Glomerular endothelial cell (primary cell): Measurements from ENCODE around the gene GPR176. TPM values are rescaled to one million over a fixed set of nuclear protein-coding genes. Genes with fewer than 3 reads are reported as not detected.

ENCODE experiments used
- DNase-seq: peaks from one replicate; pipeline ENCODE4 v3.0.0-alpha.2; 2011; ENCODE audit warnings: low read depth, low spot score; ENCODE audit errors: extremely low read depth
- total RNA-seq: library from RNA; depleted of rRNA; stranded (reverse); fragments of >200 nt; gene quantifications from 2 replicates; pipeline ENCODE4 v1.2.3, GENCODE V29; 2015

GPR176 gene, protein sequence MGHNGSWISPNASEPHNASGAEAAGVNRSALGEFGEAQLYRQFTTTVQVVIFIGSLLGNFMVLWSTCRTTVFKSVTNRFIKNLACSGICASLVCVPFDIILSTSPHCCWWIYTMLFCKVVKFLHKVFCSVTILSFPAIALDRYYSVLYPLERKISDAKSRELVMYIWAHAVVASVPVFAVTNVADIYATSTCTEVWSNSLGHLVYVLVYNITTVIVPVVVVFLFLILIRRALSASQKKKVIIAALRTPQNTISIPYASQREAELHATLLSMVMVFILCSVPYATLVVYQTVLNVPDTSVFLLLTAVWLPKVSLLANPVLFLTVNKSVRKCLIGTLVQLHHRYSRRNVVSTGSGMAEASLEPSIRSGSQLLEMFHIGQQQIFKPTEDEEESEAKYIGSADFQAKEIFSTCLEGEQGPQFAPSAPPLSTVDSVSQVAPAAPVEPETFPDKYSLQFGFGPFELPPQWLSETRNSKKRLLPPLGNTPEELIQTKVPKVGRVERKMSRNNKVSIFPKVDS
- 24.0 and 26.5 TPM in 2 replicates for total RNA-seq

DNA sequence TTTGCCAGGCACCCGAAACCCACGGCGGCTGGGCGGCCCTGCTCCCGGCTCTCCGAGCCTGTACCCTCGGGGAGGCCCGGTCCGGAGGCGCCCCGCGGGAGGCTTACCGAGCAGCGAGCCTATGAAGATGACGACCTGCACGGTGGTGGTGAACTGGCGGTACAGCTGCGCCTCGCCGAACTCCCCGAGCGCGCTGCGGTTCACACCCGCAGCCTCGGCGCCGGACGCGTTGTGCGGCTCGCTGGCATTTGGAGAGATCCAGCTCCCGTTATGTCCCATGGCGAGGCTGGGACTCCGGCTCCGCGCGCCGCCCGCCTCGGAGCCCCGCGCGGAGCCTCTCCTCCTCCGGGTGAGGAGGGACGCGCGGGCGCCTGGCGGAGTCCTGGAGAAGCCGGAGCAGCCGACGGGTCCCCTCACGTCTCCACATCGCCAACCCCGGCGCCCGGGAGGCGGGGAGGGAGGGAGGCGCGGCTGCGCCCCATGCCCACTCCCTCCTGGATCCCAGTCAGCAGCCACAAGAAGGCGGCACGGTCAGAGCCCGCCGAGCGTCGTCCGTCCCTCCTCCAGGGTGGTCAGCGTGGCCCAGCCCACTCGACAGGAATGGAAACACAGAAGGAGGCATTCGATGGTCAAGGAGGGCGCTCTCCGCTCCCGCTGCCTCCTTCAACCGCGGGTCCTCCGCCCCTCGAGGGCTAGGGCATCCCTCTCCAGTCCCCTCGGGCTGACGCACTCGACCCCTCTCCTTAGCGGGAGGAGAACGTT is at the start of gene GPR176:
Gene GPR176 (minus strand): TSS at position 519 of the 762 bp plus-strand sequence. CDS start 240 bp downstream, at position 279.
- no peak for DNase-seq

DNA sequence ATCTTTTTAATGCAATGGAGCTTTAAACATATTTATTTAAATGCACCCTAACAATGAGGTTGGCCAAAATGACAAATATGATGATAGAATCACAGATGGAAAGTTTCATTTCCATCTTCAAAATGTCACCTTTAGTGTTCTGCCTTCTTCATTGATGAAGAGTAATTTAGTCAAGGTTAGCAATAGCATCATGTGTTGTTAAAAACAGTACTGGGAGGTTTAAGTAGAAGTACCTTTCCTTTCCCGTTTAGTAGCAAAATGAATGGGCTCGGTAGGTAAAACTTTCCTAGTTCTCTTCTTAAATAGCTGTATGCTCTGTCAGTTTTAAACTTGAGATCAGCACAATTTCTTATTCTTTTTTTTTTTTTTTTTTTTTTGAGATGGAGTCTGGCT is 48.9 kb upstream of the GPR176 start:
- no peak for DNase-seq

DNA sequence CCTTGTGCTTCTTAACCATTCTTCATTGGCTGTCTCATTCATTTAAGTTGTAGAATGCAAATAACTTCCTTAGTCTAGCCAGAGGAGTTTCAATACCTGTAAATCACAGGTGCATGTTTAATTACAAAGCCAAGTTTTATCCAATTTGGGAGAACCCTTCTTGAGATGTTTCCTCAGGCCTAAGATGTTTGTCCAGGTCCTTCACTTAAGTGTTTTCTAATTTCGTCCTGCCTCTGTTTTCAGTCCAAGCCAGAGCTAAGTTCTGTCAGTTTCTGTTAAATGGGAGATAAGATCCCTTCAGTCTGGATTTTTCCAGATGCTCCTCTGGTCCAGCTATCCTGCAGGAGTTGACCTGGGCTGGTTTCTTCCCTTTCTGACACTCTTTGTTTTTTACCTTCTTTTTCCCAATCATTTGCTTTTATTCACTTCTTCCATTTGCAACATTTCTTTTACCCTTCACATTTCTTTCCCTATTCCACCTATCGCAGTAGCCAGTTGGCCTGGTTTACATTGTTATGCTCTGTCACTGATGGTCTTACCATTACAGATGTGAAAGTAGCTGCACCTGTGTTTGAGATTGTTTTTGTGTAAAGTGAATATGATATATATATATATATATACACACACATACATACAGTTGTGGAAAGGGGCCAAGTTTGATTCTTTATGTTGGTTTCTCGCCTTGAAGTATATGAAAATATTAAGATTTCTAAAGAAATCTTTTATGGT is 48.4 kb upstream of the GPR176 start:
- no peak for DNase-seq

DNA sequence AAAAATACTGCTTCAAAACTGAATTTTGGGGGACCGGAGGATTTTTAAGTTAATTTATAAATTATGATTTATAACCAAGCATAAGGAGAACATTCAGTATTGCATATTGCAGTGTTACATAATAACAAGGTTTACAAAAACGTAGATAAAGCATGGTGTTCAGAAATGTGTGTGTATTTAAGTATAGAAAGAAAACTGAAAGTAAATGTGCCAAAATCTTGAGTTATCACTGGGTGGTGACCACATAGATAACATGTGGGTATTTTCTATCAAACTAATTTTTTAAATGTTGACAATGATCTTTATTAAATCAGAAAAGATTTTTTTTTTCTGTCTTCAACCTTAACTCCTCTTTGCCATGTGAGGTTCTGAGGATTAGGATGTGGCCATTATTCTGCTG is 46.5 kb upstream of the GPR176 start:
- no peak for DNase-seq

DNA sequence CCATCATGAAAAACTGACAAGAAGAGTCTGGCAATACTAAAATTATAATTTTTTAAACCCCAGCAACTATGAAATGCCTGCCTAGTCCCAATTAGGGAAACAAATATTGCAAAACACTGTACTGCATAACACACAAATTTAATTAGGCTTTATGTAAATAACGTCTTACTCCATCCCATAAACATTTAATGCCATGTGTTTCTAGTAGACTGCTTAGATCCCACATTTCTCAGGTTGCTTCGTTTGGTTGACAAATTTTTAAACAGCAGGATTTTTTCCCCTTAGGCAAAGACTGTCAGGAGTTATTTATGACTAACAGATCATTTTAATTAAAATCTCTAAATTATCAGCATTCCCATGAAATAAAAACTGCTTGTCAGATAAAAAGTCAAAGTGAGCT is 43.7 kb upstream of the GPR176 start:
- DNase-seq = no peak

DNA sequence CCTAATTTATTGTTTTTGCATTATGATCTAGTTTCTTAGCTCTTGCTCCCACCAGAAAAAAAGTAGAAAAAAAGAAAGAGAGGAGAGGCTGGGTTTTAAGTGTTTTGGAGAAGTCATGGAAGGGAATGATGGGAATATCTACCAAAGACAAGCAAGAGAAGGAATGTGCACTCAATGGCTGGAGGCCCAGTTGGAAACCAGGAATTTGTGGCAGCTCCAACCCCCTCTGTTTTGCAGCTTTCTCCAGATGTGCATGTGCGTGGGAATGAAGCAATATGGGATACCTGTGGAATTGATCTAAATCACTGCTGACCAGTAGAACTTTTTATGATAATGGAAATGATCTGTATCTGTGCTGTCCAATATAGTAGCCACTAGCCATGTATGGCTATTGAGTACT is 41.0 kb upstream of the GPR176 start:
- no peak for DNase-seq

DNA sequence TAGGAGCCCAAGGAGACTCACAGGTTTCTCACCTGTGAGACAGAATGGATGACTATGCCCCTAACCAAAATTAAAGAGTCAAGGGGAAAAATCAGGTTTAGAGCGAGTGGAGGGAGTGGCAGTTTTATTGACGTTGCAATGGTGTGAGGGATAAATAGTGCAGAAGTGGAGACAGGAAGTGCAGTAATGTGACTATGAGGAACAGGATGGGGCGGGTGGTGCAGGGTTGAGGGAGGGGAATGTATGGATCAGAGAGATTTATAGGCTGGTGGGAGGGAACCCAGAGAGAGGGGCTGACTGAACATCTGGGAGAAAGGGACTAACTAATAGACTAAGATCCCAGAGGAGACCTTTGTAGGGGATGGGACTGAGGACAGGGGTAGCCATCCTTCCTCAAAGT is 40.3 kb upstream of the GPR176 start:
- no peak for DNase-seq

DNA sequence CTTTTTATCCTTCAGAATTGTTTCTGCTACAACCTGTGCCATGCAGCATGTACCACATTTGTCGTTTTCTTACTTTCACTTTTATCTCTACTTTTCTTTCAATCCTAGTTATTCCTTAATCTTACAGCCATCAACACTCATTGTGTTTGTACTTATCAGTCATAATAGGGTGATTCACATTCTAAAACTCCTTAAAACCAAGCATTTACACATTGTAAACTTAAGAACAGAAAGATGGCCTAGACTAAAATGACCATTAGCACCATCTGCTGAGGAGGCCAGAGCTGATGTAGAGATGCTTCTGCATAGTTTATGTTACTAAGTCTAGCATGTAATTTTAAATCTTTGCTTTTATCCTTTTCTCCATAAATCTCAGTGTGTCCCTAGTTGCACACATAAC is 39.3 kb upstream of the GPR176 start:
- no peak for DNase-seq

DNA sequence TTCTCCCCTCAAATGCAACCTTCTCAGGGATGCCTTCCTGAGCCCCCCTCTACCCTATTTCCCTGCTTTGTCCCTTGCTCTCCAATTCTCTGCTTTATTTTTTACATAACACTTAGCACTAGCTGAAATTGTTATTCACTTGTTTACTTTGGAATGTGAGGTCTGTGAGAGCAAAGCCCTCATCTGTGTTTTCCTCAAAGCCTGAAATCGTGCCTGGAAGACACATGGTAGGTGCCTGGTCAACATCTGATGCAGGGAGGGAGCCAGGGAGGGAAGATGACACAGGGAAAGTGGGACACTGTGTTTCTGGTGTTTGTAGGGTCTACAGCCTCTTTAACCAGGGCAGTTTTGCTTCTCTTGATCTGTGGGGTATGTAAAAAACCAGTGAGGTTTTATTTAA is 37.4 kb upstream of the GPR176 start:
- DNase-seq = no peak

DNA sequence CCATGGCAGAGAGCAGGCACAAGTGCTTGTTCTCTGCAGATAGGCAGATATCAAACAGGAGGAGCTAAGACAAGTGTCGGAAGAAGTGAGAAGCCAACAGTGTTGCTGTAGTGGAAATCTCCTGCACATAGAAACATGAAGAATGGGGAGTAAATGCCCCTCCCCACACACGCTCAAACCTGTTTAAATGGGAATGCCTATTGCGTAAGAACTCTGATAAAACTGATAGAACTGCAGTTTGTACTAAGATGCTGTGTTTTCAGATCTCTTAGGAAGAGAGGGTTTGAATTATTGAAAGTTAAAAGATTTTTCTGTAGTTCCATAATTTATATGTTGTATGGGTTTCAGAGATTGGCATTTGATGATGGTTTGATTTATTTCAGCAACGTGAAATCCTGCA is 33.5 kb upstream of the GPR176 start:
- DNase-seq = no peak

DNA sequence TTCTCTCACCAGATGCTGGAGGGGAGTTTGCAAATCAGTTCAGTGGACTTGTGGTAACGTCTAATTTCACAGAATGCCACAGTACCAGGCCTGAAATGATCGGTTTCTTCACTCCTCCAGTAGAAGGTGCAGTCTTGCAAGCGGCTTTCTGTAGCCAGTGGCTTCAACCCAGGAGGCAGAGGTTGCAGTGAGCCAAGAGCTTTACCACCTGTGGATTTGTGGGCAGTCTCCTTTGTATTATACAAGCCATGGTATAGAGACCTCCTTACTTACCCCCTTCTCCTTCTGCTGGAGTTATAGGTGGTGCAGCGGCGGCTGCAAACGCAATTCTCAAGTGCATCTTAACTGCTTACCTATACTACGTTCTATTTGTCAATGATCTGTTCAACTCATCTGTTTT is 31.5 kb upstream of the GPR176 start:
- no peak for DNase-seq

DNA sequence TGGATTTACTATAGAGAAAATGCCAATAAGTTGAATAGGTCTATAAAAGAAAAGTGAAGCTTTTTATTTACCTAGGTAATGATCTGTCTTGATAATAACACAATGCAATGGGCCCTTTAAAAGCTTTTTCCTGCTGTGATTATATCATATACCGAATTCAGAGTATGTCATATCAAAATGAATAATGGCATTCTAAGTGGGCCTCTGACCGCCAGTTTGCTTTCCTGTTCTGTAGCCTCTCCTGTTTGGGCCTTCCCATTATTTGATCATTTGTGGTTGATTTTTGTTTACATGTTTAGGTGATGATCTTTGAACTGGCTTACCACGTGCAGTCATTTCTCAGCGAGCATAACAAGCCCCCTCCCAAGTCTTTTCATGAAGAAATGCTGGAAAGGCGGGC is 28.8 kb upstream of the GPR176 start:
- no peak for DNase-seq

DNA sequence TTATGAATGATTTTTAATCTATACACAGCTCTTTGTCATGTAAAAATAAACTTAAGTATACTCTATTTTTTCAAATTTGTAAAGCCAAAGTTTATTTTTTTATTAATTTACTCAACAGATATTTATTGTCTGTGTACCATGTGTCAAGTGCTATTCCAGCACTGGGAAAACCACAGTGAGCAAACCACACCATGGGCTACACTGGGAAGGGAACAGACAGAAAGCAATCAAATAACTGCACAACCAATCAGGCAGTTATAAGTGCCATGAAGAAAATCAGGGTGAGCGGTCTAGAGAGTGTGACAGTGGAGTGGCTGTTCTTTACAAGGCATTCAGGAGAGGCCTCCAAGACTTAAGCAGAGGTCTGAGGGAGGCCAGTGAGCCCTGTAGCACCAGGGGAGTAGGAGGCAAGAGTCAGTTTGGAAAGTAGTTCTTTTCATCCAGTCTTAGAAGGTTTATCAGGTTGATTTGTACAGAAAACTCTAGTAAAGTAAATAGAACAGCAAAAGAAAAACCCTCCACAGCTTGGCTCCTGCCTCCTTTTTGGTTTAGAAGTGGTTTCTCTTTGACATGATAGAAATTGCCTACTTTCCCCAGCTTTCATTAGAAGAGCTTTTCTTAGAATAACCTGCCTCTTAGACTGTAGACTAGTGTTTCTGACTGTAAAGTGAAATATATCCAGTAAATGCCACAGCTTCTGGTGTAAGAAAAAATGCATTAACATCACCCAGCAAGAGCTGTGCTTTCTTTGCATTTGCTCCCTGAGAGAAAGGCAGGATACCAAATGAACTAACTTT is 27.5 kb upstream of the GPR176 start:
- DNase-seq = no peak

DNA sequence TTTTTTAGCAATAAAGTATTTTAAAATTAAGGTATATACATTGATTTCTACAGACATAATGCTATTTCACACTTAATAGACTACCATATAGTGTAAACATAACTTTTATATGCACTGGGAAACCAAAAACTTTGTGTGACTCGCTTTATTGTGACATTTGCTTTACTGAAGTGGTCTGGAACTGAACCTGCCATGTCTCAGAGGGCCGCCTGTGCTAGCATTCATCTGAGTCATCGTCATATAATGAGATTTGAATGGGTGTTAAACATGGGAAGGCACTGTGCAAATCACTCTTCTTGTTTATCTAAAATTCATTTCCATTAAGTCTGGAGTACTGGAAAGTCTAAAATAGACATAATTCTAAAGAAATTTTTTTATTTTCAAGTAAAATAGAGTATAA is 26.8 kb upstream of the GPR176 start:
- no peak for DNase-seq

DNA sequence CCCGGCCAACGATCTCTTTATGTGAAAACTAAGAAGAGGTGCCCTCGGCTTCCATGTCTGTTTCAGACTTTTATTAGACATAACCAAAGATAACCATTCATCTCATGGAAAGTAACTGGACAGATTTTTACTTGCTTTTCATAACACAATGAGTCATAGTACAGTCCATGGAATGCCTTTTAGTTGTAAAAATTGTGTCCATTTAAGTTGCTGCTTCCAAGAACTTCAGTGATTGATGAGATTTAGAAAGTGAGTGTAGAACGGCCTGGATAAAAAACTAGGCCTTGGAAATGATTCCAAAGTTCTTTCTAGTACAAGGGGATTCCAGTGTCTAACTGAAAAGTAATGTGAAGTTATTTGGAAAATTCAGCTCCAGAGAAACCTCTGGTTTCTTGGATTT is 24.7 kb upstream of the GPR176 start:
- no peak for DNase-seq

DNA sequence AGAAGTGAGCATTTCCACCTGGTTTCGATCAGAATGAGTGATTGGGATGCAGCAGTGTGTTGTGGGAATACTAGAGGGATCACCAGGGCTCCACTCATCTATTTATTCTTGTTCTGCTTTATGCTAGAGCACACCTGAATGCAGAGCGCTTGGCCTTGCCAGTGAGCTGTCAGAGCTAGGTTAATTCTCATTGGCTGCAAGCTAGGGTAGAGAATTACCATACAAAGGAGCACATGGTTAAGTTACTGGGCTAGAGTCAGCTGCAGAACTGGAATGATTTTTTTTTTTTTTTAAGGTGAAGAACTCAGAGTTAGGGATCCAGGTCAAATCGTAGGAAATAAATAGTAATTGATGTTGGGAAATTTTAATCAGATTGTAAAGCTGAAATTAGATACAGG is 22.7 kb upstream of the GPR176 start:
- no peak for DNase-seq

DNA sequence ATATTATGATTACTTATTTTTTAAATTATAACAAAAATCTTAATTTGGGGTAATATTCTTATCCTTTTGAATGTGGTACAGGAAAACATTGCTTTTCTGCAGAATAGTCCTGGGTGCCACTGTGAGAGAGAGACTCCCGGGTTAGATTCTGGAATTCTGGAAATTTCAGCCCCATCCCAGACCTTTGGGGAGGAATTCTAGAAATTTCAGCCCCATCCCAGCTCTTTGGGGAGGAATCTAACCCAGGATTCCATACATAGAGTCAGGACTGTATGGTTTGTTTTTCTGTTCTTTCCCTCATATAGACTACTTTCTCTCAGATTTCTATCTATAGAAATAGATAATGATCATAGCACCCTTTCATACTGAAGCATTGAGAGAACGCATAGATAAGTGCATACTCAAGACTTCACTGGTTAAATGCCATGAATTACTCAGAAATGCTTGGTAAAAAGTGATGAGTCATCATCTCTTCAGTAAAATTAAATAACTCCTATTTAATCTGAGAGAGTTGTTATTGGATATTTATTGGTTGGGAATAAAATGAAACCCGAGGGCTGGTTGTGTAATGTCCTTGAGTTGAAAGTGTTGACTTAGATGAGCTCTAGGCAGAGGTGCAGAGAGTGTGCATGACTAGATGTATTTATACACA is 22.2 kb upstream of the GPR176 start:
- no peak for DNase-seq

DNA sequence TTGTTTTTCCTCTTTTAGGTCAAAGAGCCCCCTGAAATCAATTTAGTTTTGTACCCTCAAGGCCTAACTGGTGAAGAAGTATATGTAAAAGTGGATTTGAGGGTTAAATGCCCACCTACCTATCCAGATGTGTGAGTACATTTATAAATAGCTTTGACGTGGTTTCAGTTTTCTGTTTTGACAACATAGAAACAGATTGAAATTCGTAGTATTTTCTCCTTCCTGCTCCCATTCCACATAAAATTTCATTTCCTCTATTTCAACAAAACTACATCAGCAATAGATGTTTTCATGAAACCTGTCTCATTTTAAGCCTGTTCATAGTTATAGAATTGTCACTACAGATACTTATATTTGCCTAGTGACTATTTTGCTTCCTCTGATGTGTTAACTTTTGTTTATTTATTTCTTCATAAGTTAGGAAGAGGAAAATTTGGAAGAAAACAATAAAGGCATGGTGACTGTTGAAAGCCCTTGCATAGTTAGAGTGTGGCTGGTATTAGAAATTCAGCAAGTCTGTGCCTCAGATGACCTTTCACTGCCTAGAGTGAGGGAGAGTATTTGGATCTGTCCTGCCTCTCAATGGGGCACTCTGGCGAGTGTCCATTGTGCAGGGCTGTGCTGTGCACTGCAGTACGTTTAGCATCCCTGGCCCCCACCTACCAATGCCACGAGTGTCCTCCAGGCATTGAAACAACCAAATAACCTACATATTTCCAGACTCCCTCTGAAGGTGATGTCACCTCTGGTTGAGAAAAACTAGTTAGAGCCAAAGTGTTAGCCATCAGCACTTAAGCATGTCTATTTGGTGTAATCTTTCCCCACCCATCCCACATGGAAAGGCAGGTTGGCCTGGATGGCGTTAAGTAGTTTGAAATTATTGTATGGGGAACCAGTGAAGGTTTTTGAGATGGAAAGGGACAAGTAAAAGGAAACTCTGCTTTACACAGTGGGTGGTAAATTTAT is 19.7 kb upstream of the GPR176 start:
- no peak for DNase-seq

DNA sequence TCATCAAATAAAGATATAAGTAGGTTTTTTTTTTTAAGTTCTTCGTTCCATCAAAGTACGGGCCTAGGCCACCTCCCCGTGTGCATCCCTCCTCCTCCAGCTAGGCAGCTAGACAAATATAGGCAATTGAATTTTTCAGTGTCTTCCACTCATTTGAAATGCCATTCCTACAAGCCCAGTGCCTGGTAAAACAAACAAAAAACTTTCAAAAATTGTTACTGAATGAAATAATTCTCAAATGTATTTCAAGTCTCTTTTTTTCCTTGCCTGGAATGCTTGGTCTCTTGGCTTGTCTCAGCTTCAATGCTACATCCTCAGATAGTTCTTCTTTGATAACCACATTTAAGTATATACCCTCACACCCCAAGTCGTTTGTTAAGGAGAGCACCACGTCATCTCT is 17.6 kb upstream of the GPR176 start:
- DNase-seq = no peak
